SW 1271 (cell line): ENCODE data around the gene SLC1A5.

Experiments used
- DNase-seq, 2 experiments: peaks; one replicate each; lab custom pipeline; 2025; lab: John Stamatoyannopoulos, UW

Gene SLC1A5

DNA sequence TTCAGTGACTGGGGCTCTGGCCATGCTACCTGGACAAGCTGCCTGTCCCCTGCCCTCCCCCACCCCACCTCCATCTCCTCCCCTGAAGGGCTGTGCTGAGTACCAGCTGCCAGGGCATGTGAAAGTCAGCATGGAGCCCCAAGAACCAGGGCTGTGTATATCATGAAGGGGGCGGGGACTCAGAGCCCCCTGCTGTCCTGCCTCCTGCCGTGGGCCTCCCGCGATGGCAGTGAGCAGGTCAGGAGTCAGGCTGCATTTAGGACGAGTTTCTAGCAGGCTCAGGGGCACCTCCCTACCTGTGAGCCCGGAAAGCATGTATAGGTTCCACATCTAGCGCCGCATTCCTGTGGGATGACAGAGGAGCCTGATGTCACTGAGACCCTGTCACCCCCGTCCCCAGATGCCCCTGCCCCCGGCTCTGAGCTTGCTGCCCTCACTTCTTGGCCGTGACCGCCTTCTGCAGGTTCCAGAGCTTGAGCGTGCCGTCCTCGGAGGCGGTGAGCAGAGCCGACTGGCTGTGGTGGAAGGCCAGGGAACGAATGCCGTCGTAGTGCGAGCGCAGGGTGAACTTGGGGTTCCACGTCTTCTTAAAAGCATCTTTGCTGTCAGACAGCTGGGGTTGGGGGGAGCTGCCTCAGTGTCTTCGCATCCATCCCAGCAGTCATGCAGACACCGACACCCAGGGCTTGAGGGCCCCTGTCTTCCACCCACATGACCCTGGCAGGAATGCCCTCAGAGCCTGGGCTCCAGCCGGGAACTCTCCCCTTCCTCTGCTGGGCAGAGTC lies 63.2 kb downstream of the SLC1A5 start:
- no peak for DNase-seq
